Progenitor cell of endocrine pancreas (in vitro differentiated cells): ENCODE results near the gene PRXL2B. TPM values are rescaled to one million over a fixed set of nuclear protein-coding genes. Genes with fewer than 3 reads are reported as not detected.

ENCODE experiments used
- DNase-seq: peaks from one replicate; pipeline ENCODE4 v3.0.0; 2021; ENCODE audit warnings: low spot score; ENCODE audit not compliant: unreplicated experiment
- H3K27ac Mint-ChIP-seq: 2 replicates; pipeline ENCODE4 v1.8.0; 2021; ENCODE audit warnings: mild to moderate bottlenecking, moderate library complexity, mixed read lengths
- H3K27me3 Mint-ChIP-seq: 2 replicates; pipeline ENCODE4 v1.8.0; 2021; ENCODE audit warnings: mixed read lengths
- H3K36me3 Mint-ChIP-seq: 2 replicates; pipeline ENCODE4 v1.8.0; 2022; ENCODE audit warnings: mixed read lengths; ENCODE audit not compliant: insufficient read depth
- H3K4me1 Mint-ChIP-seq: 2 replicates; pipeline ENCODE4 v1.8.0; 2021; ENCODE audit warnings: low read depth, mixed read lengths
- H3K4me3 Mint-ChIP-seq: 2 replicates; pipeline ENCODE4 v1.8.0; 2021; ENCODE audit warnings: low read depth, mild to moderate bottlenecking, moderate library complexity, mixed read lengths
- H3K9me3 Mint-ChIP-seq: 2 replicates; pipeline ENCODE4 v1.8.0; 2021; ENCODE audit warnings: low read depth, mixed read lengths
- CTCF ChIP-seq: fragments of 200-600 bp; sonication (generic); IDR thresholded peaks from one replicate; pipeline ENCODE4 v1.5.0; 2021; ENCODE audit warnings: antibody characterized with exemption, mild to moderate bottlenecking; ENCODE audit not compliant: unreplicated experiment
- total RNA-seq: library from RNA; stranded (reverse); gene quantifications from 2 replicates; pipeline ENCODE4 v1.2.1, GENCODE V29; 2021

The PRXL2B gene
- total RNA-seq, 1 donor from 2014 or later = 36.4 TPM

- Mint-ChIP-seq H3K9me3 (peaks cover 5% of the 10 kb centered on the region), H3K27ac (no peak overlapping the region), H3K4me1 (no peaks in the 10 kb centered on the region), H3K4me3 (no peak overlapping the region), H3K36me3 (peaks cover 5% of the 10 kb centered on the region), H3K27me3 (peaks cover 7% of the 10 kb centered on the region)
- no peak for TF ChIP-seq CTCF
- DNase-seq = no peak
These were observed 8.8 kb downstream of the PRXL2B start for GRCh38 chr1:2595261-2595811.

- peaks cover 10% of the 10 kb centered on the region for H3K27me3 Mint-ChIP-seq
- no peak overlapping the region for H3K4me3 Mint-ChIP-seq
- peaks cover 4% of the 10 kb centered on the region for H3K36me3 Mint-ChIP-seq
- peaks cover 5% of the 10 kb centered on the region for H3K9me3 Mint-ChIP-seq
- no peak overlapping the region for H3K27ac Mint-ChIP-seq
- H3K4me1 Mint-ChIP-seq = no peaks in the 10 kb centered on the region
- TF ChIP-seq CTCF = no peak
- DNase-seq = no peak
These were observed 9.4 kb downstream of the PRXL2B start for GRCh38 chr1:2595812-2596529.

GRCh38 chr1:2596530-2597333 is 10.2 kb downstream of the PRXL2B start:
- DNase-seq = no peak
- peaks cover 2% of the 10 kb centered on the region for H3K36me3 Mint-ChIP-seq
- H3K27ac Mint-ChIP-seq = no peak overlapping the region
- peaks cover 18% of the 10 kb centered on the region for H3K27me3 Mint-ChIP-seq
- H3K4me3 Mint-ChIP-seq = no peak overlapping the region
- H3K4me1 Mint-ChIP-seq = peaks cover 1% of the 10 kb centered on the region
- no peak for TF ChIP-seq CTCF
- peaks cover 5% of the 10 kb centered on the region for H3K9me3 Mint-ChIP-seq

- no peak overlapping the region for H3K27ac Mint-ChIP-seq
- no peak for TF ChIP-seq CTCF
- peaks cover 2% of the 10 kb centered on the region for H3K36me3 Mint-ChIP-seq
- H3K27me3 Mint-ChIP-seq = peaks cover 27% of the 10 kb centered on the region
- H3K4me3 Mint-ChIP-seq = no peak overlapping the region
- no peak for DNase-seq
- H3K4me1 Mint-ChIP-seq = peaks cover 1% of the 10 kb centered on the region
- H3K9me3 Mint-ChIP-seq = peaks cover 5% of the 10 kb centered on the region
These were observed 11.1 kb downstream of the PRXL2B start for GRCh38 chr1:2597441-2598328.
